Astrocyte of the cerebellum (primary cell): Measurements from ENCODE around the gene SERPINA6.
"Not testable (repeated sequence)": the region's sequence is repeated elsewhere in the genome, so short reads cannot be mapped to it uniquely, and the experiment has no call there.

Experiments used
- DNase-seq: peaks from one replicate; pipeline ENCODE4 v3.0.0-alpha.2; 2011; ENCODE audit warnings: low read depth
- H3K4me3 ChIP-seq: 2 replicates; pipeline ENCODE4 v1.5.1; 2011; ENCODE audit warnings: mild to moderate bottlenecking, low read depth, low read length, moderate library complexity
- in situ Hi-C: cut with HindIII; loops from 2 replicates; pipeline ENCODE4 v1.10.0; 2017; ENCODE audit warnings: low sequenced_read_pairs
- TF ChIP-seq, protein P1 (sequence below): IDR thresholded peaks from 2 replicates; pipeline ENCODE4 v1.5.1; 2012; ENCODE audit warnings: low read length, low read depth, moderate library complexity, mild to moderate bottlenecking; ENCODE audit errors: missing control alignments

Gene SERPINA6

DNA sequence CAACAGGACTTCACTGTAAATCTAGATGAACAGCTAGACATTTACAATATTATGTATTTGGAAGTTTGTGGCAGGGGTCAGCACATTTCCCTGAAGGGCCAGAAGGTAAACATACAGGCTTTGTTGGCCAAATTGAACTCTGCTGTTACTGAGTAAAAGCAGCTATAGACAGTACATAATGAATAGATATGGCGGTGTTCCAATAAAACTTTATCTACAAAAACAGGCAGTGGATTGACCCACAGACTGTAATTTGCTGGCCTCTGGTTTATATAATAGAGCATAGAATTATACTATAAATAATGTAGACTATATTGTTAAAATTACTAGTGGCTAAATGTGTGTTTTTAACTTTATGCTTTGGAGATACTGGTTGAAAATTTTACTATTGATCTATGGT is 55.8 kb downstream of the SERPINA6 start:
- H3K4me3 ChIP-seq, result no peak overlapping the region
- DNase-seq, result no peak
- in situ Hi-C loops, result no loop called here
- TF ChIP-seq, protein P1, sequence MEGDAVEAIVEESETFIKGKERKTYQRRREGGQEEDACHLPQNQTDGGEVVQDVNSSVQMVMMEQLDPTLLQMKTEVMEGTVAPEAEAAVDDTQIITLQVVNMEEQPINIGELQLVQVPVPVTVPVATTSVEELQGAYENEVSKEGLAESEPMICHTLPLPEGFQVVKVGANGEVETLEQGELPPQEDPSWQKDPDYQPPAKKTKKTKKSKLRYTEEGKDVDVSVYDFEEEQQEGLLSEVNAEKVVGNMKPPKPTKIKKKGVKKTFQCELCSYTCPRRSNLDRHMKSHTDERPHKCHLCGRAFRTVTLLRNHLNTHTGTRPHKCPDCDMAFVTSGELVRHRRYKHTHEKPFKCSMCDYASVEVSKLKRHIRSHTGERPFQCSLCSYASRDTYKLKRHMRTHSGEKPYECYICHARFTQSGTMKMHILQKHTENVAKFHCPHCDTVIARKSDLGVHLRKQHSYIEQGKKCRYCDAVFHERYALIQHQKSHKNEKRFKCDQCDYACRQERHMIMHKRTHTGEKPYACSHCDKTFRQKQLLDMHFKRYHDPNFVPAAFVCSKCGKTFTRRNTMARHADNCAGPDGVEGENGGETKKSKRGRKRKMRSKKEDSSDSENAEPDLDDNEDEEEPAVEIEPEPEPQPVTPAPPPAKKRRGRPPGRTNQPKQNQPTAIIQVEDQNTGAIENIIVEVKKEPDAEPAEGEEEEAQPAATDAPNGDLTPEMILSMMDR, result no peak

DNA sequence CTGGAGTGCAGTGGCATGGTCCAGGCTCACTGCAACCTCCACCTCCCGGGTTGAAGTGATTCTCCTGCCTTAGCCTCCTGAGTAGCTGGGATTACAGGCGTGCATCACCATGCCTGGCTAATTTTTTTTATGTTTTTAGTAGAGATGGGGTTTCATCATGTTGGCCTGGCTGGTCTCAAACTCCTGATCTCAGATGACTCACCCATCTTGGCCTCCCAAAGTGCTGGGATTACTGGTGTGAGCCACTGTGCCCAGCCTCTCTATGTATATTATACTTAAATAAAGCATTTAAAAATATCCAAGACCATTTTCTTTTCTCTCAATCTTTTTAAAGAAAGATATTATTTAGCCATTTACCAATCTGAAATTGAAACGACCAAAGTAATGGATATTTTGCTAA is 58.9 kb downstream of the SERPINA6 start:
- DNase-seq, H3K4me3 ChIP-seq, in situ Hi-C loops: not testable (repeated sequence)
